ENCODE measurements around the gene PRG2.

- TF ChIP-seq SIN3A (IDR thresholded peaks at IDR 0.05; ENCODE audit: borderline replicate concordance, insufficient read depth, low read length): no peak
- no peak for TF ChIP-seq POLR2AphosphoS5 (IDR thresholded peaks at IDR 0.05; ENCODE audit: low read depth, low read length)
- no peak for TF ChIP-seq REST (IDR thresholded peaks at IDR 0.05; ENCODE audit: insufficient read depth in 1 of 2, low read depth in 2 of 2, low read length in 2 of 2)
These were observed 26.0 kb upstream of the PRG2 start for GRCh38 chr11:57416436-57416835.
